Ecto neural progenitor cell (in vitro differentiated cells): ENCODE results near the gene BLOC1S5.
"Not testable (repeated sequence)": the region's sequence is repeated elsewhere in the genome, so short reads cannot be mapped to it uniquely, and the experiment has no call there.

ENCODE experiments used
- DNase-seq: peaks from one replicate; pipeline ENCODE4 v3.0.0-alpha.2; 2018; ENCODE audit warnings: low spot score

BLOC1S5 gene

DNA sequence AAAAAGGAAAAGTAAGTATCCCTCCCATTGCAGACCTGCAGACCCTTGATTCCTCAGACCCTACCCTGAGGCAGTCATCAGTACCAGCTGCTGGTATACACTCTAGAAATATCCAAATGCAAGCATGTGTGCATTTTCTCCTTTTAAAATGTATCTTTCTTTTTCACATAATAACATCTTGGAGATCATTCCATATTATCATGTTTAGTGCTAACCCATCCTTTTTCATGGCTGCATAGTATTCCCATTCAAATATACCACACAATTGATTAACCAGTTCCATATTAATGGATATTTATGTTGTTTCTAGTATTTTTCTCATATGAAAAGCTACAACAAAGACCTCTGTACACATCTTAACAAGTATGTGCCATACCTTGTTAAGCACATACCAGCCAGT is 70.8 kb downstream of the BLOC1S5 start:
- DNase-seq: no peak

- DNase-seq: no peak
These were observed 72.0 kb downstream of the BLOC1S5 start for GRCh38 chr6:7992002-7992815.

GRCh38 chr6:7991536-7991935 is 72.7 kb downstream of the BLOC1S5 start:
- no peak for DNase-seq

- no peak for DNase-seq
These were observed 78.0 kb downstream of the BLOC1S5 start for GRCh38 chr6:7986219-7986618.

- not testable (repeated sequence) for DNase-seq
These were observed 80.2 kb downstream of the BLOC1S5 start for GRCh38 chr6:7983967-7984366.

DNA sequence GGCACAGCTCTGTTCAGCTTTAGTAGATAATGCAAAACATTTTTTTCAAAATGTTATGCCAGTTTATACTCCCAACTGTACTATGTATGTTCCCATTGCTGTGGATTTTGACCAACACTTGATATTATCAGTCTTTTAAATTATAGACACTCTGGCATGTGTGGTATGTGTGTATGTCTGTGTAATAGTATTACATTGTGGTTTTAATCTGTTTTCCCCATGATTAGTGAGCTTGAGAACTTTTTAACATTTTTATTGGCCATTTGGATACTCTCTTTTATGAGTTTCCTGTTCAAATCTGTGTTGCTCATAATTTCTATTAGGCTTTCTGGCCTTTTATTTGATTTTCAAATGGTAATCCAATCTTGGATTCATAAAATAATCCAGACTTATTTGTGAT is 84.4 kb downstream of the BLOC1S5 start:
- no peak for DNase-seq

- DNase-seq: no peak
These were observed 85.5 kb downstream of the BLOC1S5 start for GRCh38 chr6:7978736-7979135.

DNA sequence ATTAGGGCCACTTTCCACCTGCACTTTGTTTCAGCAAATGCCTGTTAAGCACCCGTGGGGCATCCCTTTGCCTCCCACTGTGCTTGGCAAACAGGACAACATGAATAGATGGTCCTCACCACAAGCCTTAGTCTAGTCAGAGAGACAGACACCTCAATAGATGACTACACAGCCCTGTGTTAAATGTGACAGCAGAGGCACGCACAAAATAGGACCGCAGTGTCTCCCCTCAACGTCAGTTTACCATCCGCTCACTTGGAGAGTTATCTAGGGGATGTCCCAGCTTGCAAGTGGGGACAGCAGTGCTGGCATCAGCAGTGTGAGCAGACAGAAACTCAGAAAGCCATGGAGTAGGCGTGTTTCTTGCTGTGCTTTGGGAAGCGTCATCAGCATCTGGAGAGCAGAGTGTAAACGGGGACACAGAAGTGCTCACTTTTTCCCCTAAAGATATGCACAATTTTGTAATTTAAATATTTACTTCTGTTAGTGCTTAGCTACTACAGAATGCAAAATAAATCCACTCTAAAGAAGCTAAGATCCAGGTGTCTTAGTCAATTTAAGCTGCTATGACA is 87.6 kb downstream of the BLOC1S5 start:
- no peak for DNase-seq

GRCh38 chr6:7975764-7976146 is 88.4 kb downstream of the BLOC1S5 start:
- DNase-seq: no peak

GRCh38 chr6:7974938-7975763 is 89.0 kb downstream of the BLOC1S5 start:
- no peak for DNase-seq

GRCh38 chr6:7974565-7974937 is 89.6 kb downstream of the BLOC1S5 start:
- DNase-seq: no peak

DNA sequence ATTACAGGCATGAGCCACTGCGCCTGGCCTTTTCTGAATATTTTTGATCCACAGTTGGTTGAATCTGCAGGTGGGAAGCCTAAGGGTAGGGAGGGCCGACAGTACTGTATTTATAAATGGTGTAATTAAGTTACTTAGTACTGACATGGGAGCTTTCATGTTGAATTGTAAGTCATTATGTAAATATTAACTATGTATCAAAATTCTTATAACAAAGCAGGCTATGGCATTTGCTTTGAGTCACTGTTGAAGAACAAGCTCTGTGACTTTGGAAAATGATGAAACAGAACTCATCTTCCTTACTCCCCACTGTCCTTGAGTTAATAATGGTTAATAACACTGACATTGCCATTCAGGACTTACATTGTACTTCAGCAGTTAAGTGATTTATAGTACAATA is 90.6 kb downstream of the BLOC1S5 start:
- DNase-seq: no peak

- no peak for DNase-seq
These were observed 92.7 kb downstream of the BLOC1S5 start for GRCh38 chr6:7971499-7971898.

DNA sequence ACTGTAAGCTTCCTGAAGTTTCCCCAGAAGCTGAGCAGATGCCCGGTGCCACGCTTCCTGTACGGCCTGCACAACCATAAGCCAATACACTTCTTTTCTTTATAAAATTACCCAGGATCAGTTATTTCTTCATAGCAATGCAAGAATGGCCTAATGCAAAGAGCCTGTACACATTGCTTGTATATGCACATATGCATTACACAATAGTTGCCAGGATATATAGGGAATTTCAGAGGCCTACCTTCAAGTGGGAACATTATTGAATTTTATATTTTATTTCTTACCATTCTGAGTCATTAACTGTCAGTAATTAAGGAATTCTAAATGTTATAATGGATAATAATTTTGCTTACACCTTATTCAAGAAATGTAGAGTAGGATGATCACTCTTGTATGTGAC is 93.6 kb downstream of the BLOC1S5 start:
- no peak for DNase-seq
